Measurements from ENCODE around the gene SZT2. TPM values are rescaled to one million over a fixed set of nuclear protein-coding genes. Genes with fewer than 3 reads are reported as not detected.

SZT2 gene
- total RNA-seq, 1 donor from 2014 or later, result 11.0 TPM

- no peaks in the 10 kb centered on the region for H3F3A ChIP-seq (ENCODE audit: low read depth)
- Mint-ChIP-seq H3K4me1 (peaks cover 5% of the 10 kb centered on the region), H3K4me3 (no peak overlapping the region), H3K9me3 (peaks cover 2% of the 10 kb centered on the region), H3K36me3 (peaks cover 1% of the 10 kb centered on the region), H3K27me3 (ENCODE audit: insufficient read depth, low read depth) (no peaks in the 10 kb centered on the region), H3K27ac (no peak overlapping the region)
- no peaks in the 10 kb centered on the region for H4K20me1 ChIP-seq (ENCODE audit: low read depth)
- TF ChIP-seq EZH2 (IDR thresholded peaks at IDR 0.05), result no peak
- TF ChIP-seq CTCF (IDR thresholded peaks at IDR 0.05), result no peak
- TF ChIP-seq EZH2phosphoT487 (IDR thresholded peaks at IDR 0.05), result no peak
- no peak overlapping the region for H3K27ac ChIP-seq
- H3K4me1 ChIP-seq, result no peaks in the 10 kb centered on the region
- no peak overlapping the region for H2AFZ ChIP-seq (replicated peaks)
- no peaks in the 10 kb centered on the region for H3K79me2 ChIP-seq (ENCODE audit: low read depth)
- no peak overlapping the region for H3K4me3 ChIP-seq
- no peak for DNase-seq (ENCODE audit: low spot score)
- no peaks in the 10 kb centered on the region for H3K27me3 ChIP-seq
- no peaks in the 10 kb centered on the region for H3K9me3 ChIP-seq (ENCODE audit: low read depth)
- no peak overlapping the region for H3K4me2 ChIP-seq
- no peak overlapping the region for H3K9ac ChIP-seq
- H3K36me3 ChIP-seq, result no peaks in the 10 kb centered on the region
Observed at GRCh38 chr1:43503534-43503933, 113.8 kb downstream of the SZT2 start.

Small RNA genes within 50 kb of the gene (microRNA-seq; reads per million reads assigned to microRNA genes)
- not detected for gene MIR6734
- not detected for gene MIR6735

Small RNA genes within 50 kb of the gene (small RNA-seq; reads per million reads assigned to genes)
- not detected for gene MIR6735

Other genes with a start within 250 kb of the SZT2 start
- gene EBNA1BP2, start 217.6 kb upstream of the SZT2 start, total RNA-seq (ENCODE audit: low replicate concordance), result 43.2 and 71.6 TPM in 2 replicates
- gene CFAP57, start 217.6 kb upstream of the SZT2 start, total RNA-seq (ENCODE audit: low replicate concordance), result 0.40 and 0.97 TPM in 2 replicates
- gene TMEM125, start 119.9 kb upstream of the SZT2 start, total RNA-seq (ENCODE audit: low replicate concordance), result 0.73 and 2.2 TPM in 2 replicates
- not detected in 2 replicates for gene C1orf210, start 104.3 kb upstream of the SZT2 start, total RNA-seq (ENCODE audit: low replicate concordance)
- 0.21 and 0.25 TPM in 2 replicates for gene TIE1, start 88.9 kb upstream of the SZT2 start, total RNA-seq (ENCODE audit: low replicate concordance)
- 0.09 TPM in 1 of 2 replicates, not detected in the other for gene MPL, start 52.1 kb upstream of the SZT2 start, total RNA-seq (ENCODE audit: low replicate concordance)
- gene CDC20, start 30.9 kb upstream of the SZT2 start, total RNA-seq (ENCODE audit: low replicate concordance), result 164 and 261 TPM in 2 replicates
- 5.6 and 11.9 TPM in 2 replicates for gene ELOVL1, start 21.9 kb upstream of the SZT2 start, total RNA-seq (ENCODE audit: low replicate concordance)
- 15.1 and 23.6 TPM in 2 replicates for gene MED8, start 99 bp upstream of the SZT2 start, total RNA-seq (ENCODE audit: low replicate concordance)
- 10.3 and 26.8 TPM in 2 replicates for gene HYI, start 64.0 kb downstream of the SZT2 start, total RNA-seq (ENCODE audit: low replicate concordance)
- 71.1 and 119 TPM in 2 replicates for gene PTPRF, start 141.0 kb downstream of the SZT2 start, total RNA-seq (ENCODE audit: low replicate concordance)